Prostate gland (tissue), 2 donors: Measurements from ENCODE around the gene GSS. TPM values are rescaled to one million over a fixed set of nuclear protein-coding genes. Genes with fewer than 3 reads are reported as not detected.

Experiments
- DNase-seq: peaks from one replicate; pipeline ENCODE4 v3.0.0-alpha.2; 2019; ENCODE audit warnings: low spot score
- H3K27ac ChIP-seq, 2 donors: fragments of 200-600 bp; sonication (generic); 2 replicates each; pipeline ENCODE4 v1.5.1; 2017 to 2019
- H3K27me3 ChIP-seq: fragments of 200-600 bp; sonication (generic); replicated peaks from 2 replicates; pipeline ENCODE4 v1.5.1; 2019; ENCODE audit not compliant: insufficient read depth
- H3K36me3 ChIP-seq, 2 donors: fragments of 200-600 bp; sonication (generic); 1 replicate in 1 of 2; 2 replicates in 1 of 2; pipeline versions ENCODE4 v1.5.1 to v1.8.1; 2017 to 2019
- H3K4me1 ChIP-seq: fragments of 200-600 bp; sonication (generic); replicated peaks from 2 replicates; pipeline ENCODE4 v1.5.1; 2019
- H3K4me3 ChIP-seq, 2 donors: fragments of 200-600 bp; sonication (generic); 2 replicates each; pipeline ENCODE4 v1.5.1; 2017 to 2019
- H3K9me3 ChIP-seq: fragments of 200-600 bp; sonication (generic); 2 replicates; pipeline ENCODE4 v1.5.1; 2017
- CTCF ChIP-seq, 4 experiments: fragments of 200-600 bp in 2 of 4; fragments of 450-650 bp in 2 of 4; sonication (generic) in 2 of 4; IDR thresholded peaks; 1 replicate in 3 of 4; 2 replicates in 1 of 4; pipeline ENCODE4 v1.5.1; 2016 to 2019; ENCODE audit warnings: antibody characterized with exemption in 4 of 4, mild to moderate bottlenecking in 2 of 4, moderate library complexity in 2 of 4
- POLR2A ChIP-seq: fragments of 450-650 bp; IDR thresholded peaks from one replicate; pipeline ENCODE4 v1.6.1; 2016; ENCODE audit warnings: antibody characterized with exemption, mild to moderate bottlenecking
- POLR2AphosphoS5 ChIP-seq: sonication (generic); formaldehyde crosslinking; IDR thresholded peaks from one replicate; pipeline ENCODE4 v1.6.1; 2017; ENCODE audit warnings: antibody characterized with exemption
- WGBS: methylation state at CpG from one replicate; pipeline ENCODE4 v1.1.5; 2018; 5-methylcytosine and 5-hydroxymethylcytosine counted together
- intact Hi-C: fragments of 100-400 bp; cut with DNase I; formaldehyde crosslinking; loops from one replicate; pipeline ENCODE4 v1.14.2; 2022
- total RNA-seq, 2 donors: library from RNA; depleted of rRNA; stranded (reverse); fragments of >200 nt; gene quantifications; one replicate each; pipeline ENCODE4 v1.1.0, GENCODE V29; 2016

The GSS gene
- total RNA-seq, 2 donors from 2014 or later, result 84.4 to 101 TPM

DNA sequence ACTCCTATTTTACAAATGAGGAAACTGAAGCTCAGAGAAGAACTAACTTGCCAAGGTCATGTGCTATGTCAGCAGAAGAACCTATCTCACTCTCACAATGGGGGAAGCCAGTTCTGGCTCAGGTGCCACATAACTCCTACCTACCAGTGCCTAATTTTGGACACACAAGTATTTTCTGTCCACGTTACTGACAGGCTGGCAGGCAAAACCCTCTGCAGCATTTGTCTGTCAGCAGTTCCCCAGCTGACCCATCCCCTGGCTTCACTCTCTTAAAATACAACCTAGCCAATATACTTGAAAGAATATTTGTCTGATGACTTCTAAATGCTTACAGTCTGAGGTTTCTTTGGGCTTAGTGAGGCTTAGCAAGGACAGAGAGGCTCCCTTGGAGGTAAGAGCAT is 15.5 kb downstream of the GSS start:
- intact Hi-C loops, result no loop called here
- H3K4me3 ChIP-seq, result no peak overlapping the region
- no peak overlapping the region for H3K27ac ChIP-seq
- 84% methylated on average over 1 of the region's 1 CpG for WGBS
- TF ChIP-seq POLR2A, result no peak
- no peak for TF ChIP-seq POLR2AphosphoS5
- TF ChIP-seq CTCF (IDR thresholded peaks at IDR 0.05), result no peak
- no peaks in the 10 kb centered on the region for H3K27me3 ChIP-seq
- H3K4me1 ChIP-seq, result no peaks in the 10 kb centered on the region
- DNase-seq, result no peak
- no peaks in the 10 kb centered on the region for H3K9me3 ChIP-seq
- peaks cover 0 to 3% of the 10 kb centered on the region in 2 donors for H3K36me3 ChIP-seq

DNA sequence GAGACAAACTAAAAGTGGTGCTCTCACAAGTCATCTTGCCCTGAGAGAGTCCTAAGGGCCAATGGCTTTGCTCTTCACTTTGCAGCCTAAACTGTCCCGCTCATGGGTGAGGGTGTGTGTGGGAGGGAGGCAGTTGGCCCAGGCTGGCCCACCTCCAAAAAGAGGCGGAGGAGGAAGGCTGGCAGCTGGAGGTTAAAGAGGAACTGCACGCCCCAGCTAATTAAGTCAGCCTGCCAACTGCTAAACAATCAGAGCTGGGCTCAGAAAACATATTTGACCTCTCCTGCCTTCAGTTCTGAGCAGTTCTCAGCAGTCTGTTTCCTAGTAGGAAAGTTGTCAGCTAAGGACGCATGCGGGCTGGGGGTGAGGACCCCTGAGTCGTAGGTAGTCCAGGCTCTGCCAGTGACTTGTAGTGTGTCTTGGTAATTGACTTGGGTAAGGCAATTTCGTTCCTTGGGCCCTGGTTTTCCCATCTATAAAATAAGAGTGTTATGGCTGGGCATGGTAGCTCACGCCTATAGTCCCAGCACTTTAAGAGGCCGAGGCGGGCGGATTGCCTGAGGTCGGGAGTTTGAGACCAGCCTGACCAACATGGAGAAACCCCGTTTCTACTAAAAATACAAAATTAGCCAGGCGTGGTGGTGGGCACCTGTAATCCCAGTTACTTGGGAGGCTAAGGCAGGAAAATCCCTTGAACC is 17.0 kb downstream of the GSS start:
- Histone ChIP-seq H3K27ac (no peak overlapping the region), H3K4me3 (no peak overlapping the region), H3K4me1 (no peaks in the 10 kb centered on the region), H3K27me3 (no peaks in the 10 kb centered on the region), H3K36me3 (peaks cover 0 to 3% of the 10 kb centered on the region in 2 donors), H3K9me3 (no peaks in the 10 kb centered on the region)
- WGBS, result 71% methylated on average over 14 of the region's 14 CpGs
- peak; percentile 41 for DNase-seq
- peak; percentile 16 for TF ChIP-seq POLR2AphosphoS5
- TF ChIP-seq CTCF (IDR thresholded peaks at IDR 0.05), result no peak
- intact Hi-C loops, result no loop called here

GRCh38 chr20:34931771-34932170 is 23.8 kb downstream of the GSS start:
- H3K4me1 ChIP-seq, result no peaks in the 10 kb centered on the region
- no peak overlapping the region for H3K27ac ChIP-seq
- DNase-seq, result no peak
- peaks cover 3 to 5% of the 10 kb centered on the region in 2 donors for H3K36me3 ChIP-seq
- H3K9me3 ChIP-seq, result no peaks in the 10 kb centered on the region
- H3K4me3 ChIP-seq, result no peak overlapping the region
- 96% methylated on average over 7 of the region's 7 CpGs for WGBS
- intact Hi-C loops, result no loop called here
- no peaks in the 10 kb centered on the region for H3K27me3 ChIP-seq
- TF ChIP-seq POLR2AphosphoS5 (no peak), CTCF (IDR thresholded peaks at IDR 0.05) (no peak), POLR2A (no peak)

DNA sequence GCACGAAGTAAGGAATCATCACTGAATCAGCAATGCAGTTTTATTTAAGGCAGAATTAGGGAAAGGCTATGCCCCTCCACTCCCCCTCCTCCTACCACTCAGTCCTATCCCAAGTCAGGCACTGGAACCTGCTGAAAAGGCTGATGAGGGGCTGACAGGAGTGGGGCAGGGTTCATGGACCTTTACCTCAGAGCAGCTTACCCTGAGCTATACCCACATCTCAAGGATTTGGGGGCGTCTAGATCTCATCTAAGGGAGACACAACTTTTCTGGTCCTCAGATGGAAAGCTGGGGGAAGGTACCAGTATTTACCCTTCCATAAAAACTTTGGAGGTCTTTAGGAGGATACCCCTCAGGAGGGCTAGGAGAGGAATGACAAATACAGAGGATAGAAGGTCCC is 27.2 kb downstream of the GSS start:
- peaks cover 3 to 5% of the 10 kb centered on the region in 2 donors for H3K36me3 ChIP-seq
- no peaks in the 10 kb centered on the region for H3K4me1 ChIP-seq
- WGBS, result 89% methylated on average over 2 of the region's 2 CpGs
- H3K9me3 ChIP-seq, result no peaks in the 10 kb centered on the region
- TF ChIP-seq POLR2A (no peak), POLR2AphosphoS5 (no peak), CTCF (IDR thresholded peaks at IDR 0.05) (no peak)
- no peak overlapping the region for H3K27ac ChIP-seq
- intact Hi-C loops, result no loop called here
- H3K27me3 ChIP-seq, result no peaks in the 10 kb centered on the region
- no peak overlapping the region for H3K4me3 ChIP-seq
- no peak for DNase-seq

GRCh38 chr20:34927736-34928135 is 27.9 kb downstream of the GSS start:
- no peaks in the 10 kb centered on the region for H3K27me3 ChIP-seq
- H3K27ac ChIP-seq, result no peak overlapping the region
- H3K9me3 ChIP-seq, result no peaks in the 10 kb centered on the region
- intact Hi-C loops, result no loop called here
- no peaks in the 10 kb centered on the region for H3K4me1 ChIP-seq
- DNase-seq, result no peak
- no peak overlapping the region for H3K4me3 ChIP-seq
- no peak for TF ChIP-seq POLR2A
- TF ChIP-seq CTCF (IDR thresholded peaks at IDR 0.05), result no peak
- no peak for TF ChIP-seq POLR2AphosphoS5
- 89% methylated on average over 1 of the region's 1 CpG for WGBS
- peaks cover 3 to 5% of the 10 kb centered on the region in 2 donors for H3K36me3 ChIP-seq
